GM12801 (cell line): ENCODE data around the gene THOC6.

Source experiments
- CTCF ChIP-seq: IDR thresholded peaks from one replicate; pipeline ENCODE4 v1.5.1; 2011; ENCODE audit warnings: control low read depth; ENCODE audit not compliant: insufficient read length; ENCODE audit errors: extremely low read depth

THOC6 gene

GRCh38 chr16:2996298-2996697 lies 27.5 kb upstream of the THOC6 start:
- TF ChIP-seq CTCF = no peak

- no peak for TF ChIP-seq CTCF
Observed at GRCh38 chr16:2999929-3000328, 23.9 kb upstream of the THOC6 start.

- TF ChIP-seq CTCF = no peak
Observed at GRCh38 chr16:3000540-3000939, 23.3 kb upstream of the THOC6 start.

- no peak for TF ChIP-seq CTCF
Observed at GRCh38 chr16:3001316-3001715, 22.5 kb upstream of the THOC6 start.

- no peak for TF ChIP-seq CTCF
Observed at GRCh38 chr16:3003582-3004270, 20.1 kb upstream of the THOC6 start.

GRCh38 chr16:3004319-3004718 lies 19.5 kb upstream of the THOC6 start:
- TF ChIP-seq CTCF = no peak

GRCh38 chr16:3004781-3005284 lies 19.0 kb upstream of the THOC6 start:
- TF ChIP-seq CTCF = no peak
